Gastroesophageal sphincter (tissue), 4 donors: ENCODE measurements around the gene MAP3K20. TPM values are rescaled to one million over a fixed set of nuclear protein-coding genes. Genes with fewer than 3 reads are reported as not detected.

ENCODE experiments used
- ATAC-seq: fragments of 150-250 bp; one replicate; pipeline ENCODE4 v1.9.1; 2016; ENCODE audit warnings: mild to moderate bottlenecking, moderate library complexity
- H3K27ac ChIP-seq, 4 donors: fragments of 200-600 bp; sonication (generic) in 3 of 4; 1 replicate in 3 of 4; 2 replicates in 1 of 4; pipeline ENCODE4 v1.5.1; 2016 to 2019
- H3K27me3 ChIP-seq: fragments of 200-600 bp; sonication (generic); one replicate; pipeline ENCODE4 v1.5.1; 2019
- H3K36me3 ChIP-seq, 2 donors: fragments of 200-600 bp; sonication (generic); one replicate each; pipeline ENCODE4 v1.5.1; 2019; ENCODE audit warnings: control low read depth in 1 of 2
- H3K4me1 ChIP-seq, 3 donors: fragments of 200-600 bp; sonication (generic); 1 replicate in 2 of 3; 2 replicates in 1 of 3; pipeline ENCODE4 v1.5.1; 2016 to 2019; ENCODE audit warnings: control low read depth in 2 of 3
- H3K4me3 ChIP-seq, 2 donors: fragments of 200-600 bp; sonication (generic); one replicate each; pipeline ENCODE4 v1.5.1; 2019; ENCODE audit warnings: mild to moderate bottlenecking in 1 of 2, moderate library complexity in 1 of 2
- H3K9me3 ChIP-seq, 3 donors: fragments of 200-600 bp; sonication (generic); one replicate each; pipeline ENCODE4 v1.5.1; 2017 to 2019; ENCODE audit warnings: control low read depth in 2 of 3
- CTCF ChIP-seq, 4 experiments: fragments of 200-600 bp in 2 of 4; fragments of 450-650 bp in 2 of 4; sonication (generic) in 1 of 4; IDR thresholded peaks; one replicate each; pipeline ENCODE4 v1.5.1; 2017 to 2019; ENCODE audit warnings: antibody characterized with exemption in 4 of 4, mild to moderate bottlenecking in 2 of 4, moderate library complexity in 2 of 4
- EP300 ChIP-seq: sonication (generic); formaldehyde crosslinking; IDR thresholded peaks from one replicate; pipeline ENCODE4 v1.6.1; 2017; ENCODE audit warnings: antibody characterized with exemption, mild to moderate bottlenecking
- POLR2A ChIP-seq, 2 donors: fragments of 450-650 bp; IDR thresholded peaks; one replicate each; pipeline ENCODE4 v1.6.1; 2017; ENCODE audit warnings: antibody characterized with exemption in 2 of 2, mild to moderate bottlenecking in 2 of 2, moderate library complexity in 1 of 2
- POLR2AphosphoS5 ChIP-seq: sonication (generic); formaldehyde crosslinking; IDR thresholded peaks from one replicate; pipeline ENCODE4 v1.6.1; 2017; ENCODE audit warnings: antibody characterized with exemption
- WGBS, 2 donors: methylation state at CpG; one replicate each; pipeline ENCODE4 v1.1.5; 2018; ENCODE audit warnings: low coverage in 1 of 2; 5-methylcytosine and 5-hydroxymethylcytosine counted together
- total RNA-seq, 4 donors: library from RNA; depleted of rRNA; stranded (reverse); fragments of >200 nt; gene quantifications; one replicate each; pipeline ENCODE4 v1.1.0, GENCODE V29; 2016

The MAP3K20 gene
- total RNA-seq, 4 donors from 2014 or later = 318 to 496 (median 327) TPM

GRCh38 chr2:173221132-173221695 is 145.6 kb downstream of the MAP3K20 start:
- Histone ChIP-seq H3K4me3 (no peak overlapping the region), H3K27me3 (no peaks in the 10 kb centered on the region), H3K36me3 (peaks cover 0 to 8% of the 10 kb centered on the region in 2 donors), H3K4me1 (peaks cover 4 to 61% (median 15%) of the 10 kb centered on the region in 3 donors), H3K9me3 (no peaks in the 10 kb centered on the region), H3K27ac (no peak overlapping the region)
- WGBS, 2 donors = 63 to 79% methylated on average over 4 of the region's 4 CpGs
- no peak for ATAC-seq
- no peak for TF ChIP-seq CTCF (IDR thresholded peaks at IDR 0.05)
- TF ChIP-seq POLR2AphosphoS5 = no peak
- TF ChIP-seq EP300 = no peak
- no peak for TF ChIP-seq POLR2A (IDR thresholded peaks at IDR 0.05)

GRCh38 chr2:173221937-173222594 is 146.4 kb downstream of the MAP3K20 start:
- no peak overlapping the region for H3K27ac ChIP-seq
- H3K4me3 ChIP-seq = no peak overlapping the region
- TF ChIP-seq POLR2AphosphoS5 (no peak), POLR2A (IDR thresholded peaks at IDR 0.05) (no peak), CTCF (IDR thresholded peaks at IDR 0.05) (no peak), EP300 (no peak)
- H3K36me3 ChIP-seq = peaks cover 0 to 8% of the 10 kb centered on the region in 2 donors
- H3K9me3 ChIP-seq = no peaks in the 10 kb centered on the region
- no peak for ATAC-seq
- H3K4me1 ChIP-seq = peaks cover 4 to 62% (median 15%) of the 10 kb centered on the region in 3 donors
- 14 to 72% methylated on average over 1 to 2 of the region's 2 CpGs for WGBS, 2 donors
- H3K27me3 ChIP-seq = no peaks in the 10 kb centered on the region

GRCh38 chr2:173223871-173224270 is 148.2 kb downstream of the MAP3K20 start:
- WGBS, 2 donors = 83 to 92% methylated on average over 2 of the region's 2 CpGs
- no peak overlapping the region for H3K4me3 ChIP-seq
- H3K36me3 ChIP-seq = peaks cover 0 to 18% of the 10 kb centered on the region in 2 donors
- ATAC-seq = no peak
- H3K27ac ChIP-seq = no peak overlapping the region
- peaks cover 0 to 48% (median 4%) of the 10 kb centered on the region in 3 donors for H3K4me1 ChIP-seq
- TF ChIP-seq POLR2AphosphoS5 = no peak
- no peak for TF ChIP-seq POLR2A (IDR thresholded peaks at IDR 0.05)
- TF ChIP-seq CTCF (IDR thresholded peaks at IDR 0.05) = no peak
- TF ChIP-seq EP300 = no peak
- no peaks in the 10 kb centered on the region for H3K9me3 ChIP-seq
- H3K27me3 ChIP-seq = no peaks in the 10 kb centered on the region

- TF ChIP-seq POLR2AphosphoS5 (no peak), EP300 (no peak), POLR2A (IDR thresholded peaks at IDR 0.05) (no peak), CTCF (IDR thresholded peaks at IDR 0.05) (no peak)
- Histone ChIP-seq H3K27ac (no peak overlapping the region), H3K36me3 (peaks cover 0 to 24% of the 10 kb centered on the region in 2 donors), H3K4me3 (no peak overlapping the region), H3K27me3 (no peaks in the 10 kb centered on the region), H3K4me1 (peaks cover 0 to 42% (median 0%) of the 10 kb centered on the region in 3 donors), H3K9me3 (no peaks in the 10 kb centered on the region)
- WGBS, 2 donors = 58 to 75% methylated on average over 6 to 7 of the region's 7 CpGs
- no peak for ATAC-seq
Observed at GRCh38 chr2:173226899-173227698, 151.5 kb downstream of the MAP3K20 start.
